ENCODE measurements around the gene ZC3H18. TPM values are rescaled to one million over a fixed set of nuclear protein-coding genes. Genes with fewer than 3 reads are reported as not detected.

ZC3H18 gene
- total and polyA plus RNA-seq, 2 of the 4 experiments (the other 2 are of a cell fraction), result 3.4 to 21.3 TPM

DNA sequence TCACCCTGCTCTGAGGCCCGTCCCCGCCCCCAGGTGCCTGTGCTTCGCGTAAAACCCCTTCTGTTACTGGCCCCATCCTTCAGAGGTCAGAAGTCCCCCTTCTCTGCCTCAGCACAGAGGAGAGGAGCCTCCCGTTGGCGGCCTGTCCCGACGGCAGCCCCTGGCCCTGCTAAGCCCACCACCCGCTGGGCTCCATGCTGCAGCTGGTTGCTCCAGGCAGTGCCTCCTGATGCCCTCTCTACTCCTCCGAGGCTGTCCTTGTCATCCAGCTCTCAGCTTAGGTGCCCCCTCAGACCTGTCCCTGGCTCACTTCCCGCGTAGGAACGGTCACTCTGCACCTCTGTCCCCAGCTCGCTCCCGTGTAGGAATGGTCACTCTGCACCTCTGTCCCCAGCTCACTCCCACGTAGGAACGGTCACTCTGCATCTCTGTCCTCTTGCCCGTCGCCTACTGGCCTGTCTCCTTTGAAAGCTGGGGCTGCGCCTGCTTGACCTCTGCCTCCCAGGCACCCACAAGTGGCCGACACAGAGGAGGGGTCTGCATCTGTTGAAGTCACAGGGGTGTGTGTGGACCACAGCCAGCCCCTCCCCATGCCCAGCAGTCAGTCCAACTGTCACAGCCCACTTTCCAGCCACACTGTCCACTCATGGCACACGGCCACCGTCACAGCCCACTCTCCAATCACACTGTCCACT is 31.7 kb upstream of the ZC3H18 start:
- in situ Hi-C loops (cut with MboI; ENCODE audit: low sequenced_read_pairs), result no loop called here
- Histone ChIP-seq H3K4me3 (ENCODE audit: insufficient read depth, low read depth, low read length) (no peak overlapping the region), H2BK5ac (ENCODE audit: low read depth, low read length, poor library complexity, severe bottlenecking) (no peak overlapping the region), H3K56ac (ENCODE audit: extremely low read depth, insufficient read depth, low read length) (no peak overlapping the region), H3K36me3 (ENCODE audit: control insufficient read depth, insufficient read depth, low read length) (peaks cover 2% of the 10 kb centered on the region; the same call in 1 of the 2 replicates), H3K18ac (ENCODE audit: low read depth, low read length) (no peak overlapping the region), H2AFZ (replicated peaks; ENCODE audit: low read length, poor library complexity) (no peak overlapping the region), H2AK5ac (ENCODE audit: low read depth, low read length) (no peak overlapping the region), H3K79me1 (ENCODE audit: low read depth in 1 of 2, low read length in 2 of 2) (peaks cover 5 to 16% of the 10 kb centered on the region in 2 experiments; a peak in 2 of 4 replicates), H3K9me3 (ENCODE audit: control insufficient read depth, insufficient read depth, low read length) (peaks cover 16% of the 10 kb centered on the region), H4K8ac (ENCODE audit: low read depth in 2 of 2, low read length in 2 of 2) (no peak overlapping the region), H3K4me2 (ENCODE audit: low read depth, low read length) (no peak overlapping the region), H3K23ac (ENCODE audit: low read depth, low read length) (no peak overlapping the region), H3K27me3 (ENCODE audit: control insufficient read depth, insufficient read depth, low read length) (peaks cover 34% of the 10 kb centered on the region), H2BK20ac (ENCODE audit: low read depth, low read length) (no peak overlapping the region), H3K4me1 (ENCODE audit: control insufficient read depth, insufficient read depth, low read length) (peaks cover 10% of the 10 kb centered on the region), H2BK15ac (ENCODE audit: low read depth, low read length) (no peak overlapping the region), H2AK9ac (replicated peaks; ENCODE audit: low read depth, low read length, poor library complexity) (no peak overlapping the region), H4K5ac (ENCODE audit: low read depth, low read length) (no peak overlapping the region), H4K20me1 (ENCODE audit: insufficient read depth, low read length) (no peaks in the 10 kb centered on the region; the same call in 1 of the 2 replicates), H3K9me1 (ENCODE audit: insufficient read depth, low read length) (no peaks in the 10 kb centered on the region), H3K27ac (ENCODE audit: insufficient read depth, low read length) (no peak overlapping the region), H3K4ac (ENCODE audit: low read depth, low read length) (no peak overlapping the region), H3K9ac (ENCODE audit: low read depth, low read length) (no peak overlapping the region), H4K91ac (ENCODE audit: insufficient read depth, low read depth, low read length) (no peak overlapping the region), H2BK120ac (ENCODE audit: low read depth, low read length) (no peak overlapping the region), H3K14ac (replicated peaks; ENCODE audit: low read depth, low read length) (no peak overlapping the region)
- ATAC-seq (ENCODE audit: low read depth) (no peak), DNase-seq (no peak)
- intact Hi-C loops (cut with micrococcal nuclease), result no loop called here
- WGBS, 2 experiments (ENCODE audit: extremely low coverage in 2 of 2, insufficient read length in 1 of 2), result 33% methylated on average over 15 of the region's 23 CpGs; no CpG with 5 or more reads in 1 of the 2 experiments
- POLR2A ChIA-PET (ENCODE audit: unreplicated experiment), result no interaction called here
- no TSS peak for BruUV-seq (replicated peaks)
- TF ChIP-seq FOS (IDR thresholded peaks at IDR 0.05; ENCODE audit: low read depth, low read length) (no peak), RAD21 (IDR thresholded peaks at IDR 0.05; ENCODE audit: low read length) (no peak), CHD1 (IDR thresholded peaks at IDR 0.05; ENCODE audit: low read depth, low read length) (no peak), MXI1 (IDR thresholded peaks at IDR 0.05; ENCODE audit: borderline replicate concordance, low read depth, low read length) (no peak), NFE2L2 (IDR thresholded peaks at IDR 0.05; ENCODE audit: low read depth, low read length) (no peak), POLR2A (IDR thresholded peaks at IDR 0.05; ENCODE audit: low read depth, low read length) (no peak), MAFK (IDR thresholded peaks at IDR 0.05; ENCODE audit: low read depth, low read length) (no peak)
- TF ChIP-seq, protein P1, sequence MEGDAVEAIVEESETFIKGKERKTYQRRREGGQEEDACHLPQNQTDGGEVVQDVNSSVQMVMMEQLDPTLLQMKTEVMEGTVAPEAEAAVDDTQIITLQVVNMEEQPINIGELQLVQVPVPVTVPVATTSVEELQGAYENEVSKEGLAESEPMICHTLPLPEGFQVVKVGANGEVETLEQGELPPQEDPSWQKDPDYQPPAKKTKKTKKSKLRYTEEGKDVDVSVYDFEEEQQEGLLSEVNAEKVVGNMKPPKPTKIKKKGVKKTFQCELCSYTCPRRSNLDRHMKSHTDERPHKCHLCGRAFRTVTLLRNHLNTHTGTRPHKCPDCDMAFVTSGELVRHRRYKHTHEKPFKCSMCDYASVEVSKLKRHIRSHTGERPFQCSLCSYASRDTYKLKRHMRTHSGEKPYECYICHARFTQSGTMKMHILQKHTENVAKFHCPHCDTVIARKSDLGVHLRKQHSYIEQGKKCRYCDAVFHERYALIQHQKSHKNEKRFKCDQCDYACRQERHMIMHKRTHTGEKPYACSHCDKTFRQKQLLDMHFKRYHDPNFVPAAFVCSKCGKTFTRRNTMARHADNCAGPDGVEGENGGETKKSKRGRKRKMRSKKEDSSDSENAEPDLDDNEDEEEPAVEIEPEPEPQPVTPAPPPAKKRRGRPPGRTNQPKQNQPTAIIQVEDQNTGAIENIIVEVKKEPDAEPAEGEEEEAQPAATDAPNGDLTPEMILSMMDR (conservative IDR thresholded peaks at IDR 0.05; ENCODE audit: low read depth, low read length), result no peak
- TF ChIP-seq, protein P2, sequence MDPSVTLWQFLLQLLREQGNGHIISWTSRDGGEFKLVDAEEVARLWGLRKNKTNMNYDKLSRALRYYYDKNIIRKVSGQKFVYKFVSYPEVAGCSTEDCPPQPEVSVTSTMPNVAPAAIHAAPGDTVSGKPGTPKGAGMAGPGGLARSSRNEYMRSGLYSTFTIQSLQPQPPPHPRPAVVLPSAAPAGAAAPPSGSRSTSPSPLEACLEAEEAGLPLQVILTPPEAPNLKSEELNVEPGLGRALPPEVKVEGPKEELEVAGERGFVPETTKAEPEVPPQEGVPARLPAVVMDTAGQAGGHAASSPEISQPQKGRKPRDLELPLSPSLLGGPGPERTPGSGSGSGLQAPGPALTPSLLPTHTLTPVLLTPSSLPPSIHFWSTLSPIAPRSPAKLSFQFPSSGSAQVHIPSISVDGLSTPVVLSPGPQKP (IDR thresholded peaks at IDR 0.05; ENCODE audit: borderline replicate concordance, low read depth, low read length), result no peak
- dilution Hi-C loops (cut with HindIII; ENCODE audit: low sequenced_read_pairs, unreplicated experiment), result no loop called here
- CTCF ChIA-PET, result no interaction called here
